GM12865 (cell line): ENCODE results near the gene ERC2.

Source experiments
- DNase-seq: peaks from one replicate; pipeline ENCODE4 v3.0.0; 2010; ENCODE audit warnings: low read depth
- H3K4me3 ChIP-seq: 2 replicates; pipeline ENCODE4 v1.5.1; 2011; ENCODE audit warnings: mild to moderate bottlenecking, low read depth, low read length, control low read depth
- CTCF ChIP-seq: IDR thresholded peaks from 2 replicates; pipeline ENCODE4 v1.5.1; 2011; ENCODE audit warnings: low read length, control low read depth, low read depth, inconsistent platforms; ENCODE audit not compliant: insufficient read depth; ENCODE audit errors: missing control alignments

The ERC2 gene

GRCh38 chr3:55541016-55541415, 927.3 kb downstream of the ERC2 start:
- no peak for TF ChIP-seq CTCF
- H3K4me3 ChIP-seq: no peak overlapping the region
- no peak for DNase-seq

GRCh38 chr3:55540579-55540978, 927.7 kb downstream of the ERC2 start:
- no peak for DNase-seq
- TF ChIP-seq CTCF: no peak

GRCh38 chr3:55538158-55538557, 930.1 kb downstream of the ERC2 start:
- no peak overlapping the region for H3K4me3 ChIP-seq
- DNase-seq: no peak
- no peak for TF ChIP-seq CTCF

More at GRCh38 chr3:55540579-55540978, 927.7 kb downstream of the ERC2 start:
- no peak overlapping the region for H3K4me3 ChIP-seq

- no peak for DNase-seq
- no peak for TF ChIP-seq CTCF
- H3K4me3 ChIP-seq: no peak overlapping the region
Measured at GRCh38 chr3:55537563-55537962, 930.7 kb downstream of the ERC2 start.

- no peak for DNase-seq
- no peak for TF ChIP-seq CTCF
- no peak overlapping the region for H3K4me3 ChIP-seq
Measured at GRCh38 chr3:55537129-55537528, 931.1 kb downstream of the ERC2 start.

GRCh38 chr3:55534876-55535275, 933.4 kb downstream of the ERC2 start:
- peak; percentile 9 for DNase-seq
- TF ChIP-seq CTCF: no peak
- no peak overlapping the region for H3K4me3 ChIP-seq

GRCh38 chr3:55532806-55533205, 935.5 kb downstream of the ERC2 start:
- TF ChIP-seq CTCF: no peak
- no peak overlapping the region for H3K4me3 ChIP-seq
- DNase-seq: no peak
